Activated T-helper 17 cell treated with anti-CD3 and anti-CD28 coated beads, Interleukin-2, amount 50 U/mL, for 72 hours (primary cell): ENCODE results near the gene HTR3E. TPM values are rescaled to one million over a fixed set of nuclear protein-coding genes. Genes with fewer than 3 reads are reported as not detected.

Source experiments
- ATAC-seq: fragments of 150-1000 bp; cut with Tn5 transposase; replicated peaks from 2 replicates; pipeline ENCODE4 v1.10.0; 2021; ENCODE audit warnings: mild to moderate bottlenecking, moderate library complexity
- H3K27ac Mint-ChIP-seq: one replicate; pipeline ENCODE4 v1.8.0; 2022; ENCODE audit warnings: mixed read lengths
- H3K27me3 Mint-ChIP-seq: one replicate; pipeline ENCODE4 v1.8.0; 2022; ENCODE audit warnings: mixed read lengths
- H3K36me3 Mint-ChIP-seq: one replicate; pipeline ENCODE4 v1.8.0; 2022; ENCODE audit warnings: low read depth, mild to moderate bottlenecking, mixed read lengths
- H3K4me1 Mint-ChIP-seq: one replicate; pipeline ENCODE4 v1.8.0; 2022; ENCODE audit warnings: mixed read lengths
- H3K4me3 Mint-ChIP-seq: one replicate; pipeline ENCODE4 v1.8.0; 2022; ENCODE audit warnings: mild to moderate bottlenecking, mixed read lengths
- H3K9me3 Mint-ChIP-seq: one replicate; pipeline ENCODE4 v1.8.0; 2022; ENCODE audit warnings: mixed read lengths
- total RNA-seq, 2 donors: library from RNA; stranded (reverse); gene quantifications; one replicate each; pipeline ENCODE4 v1.2.3, GENCODE V29; 2022

HTR3E gene
- total RNA-seq, 2 donors from 2014 or later, result not detected

DNA sequence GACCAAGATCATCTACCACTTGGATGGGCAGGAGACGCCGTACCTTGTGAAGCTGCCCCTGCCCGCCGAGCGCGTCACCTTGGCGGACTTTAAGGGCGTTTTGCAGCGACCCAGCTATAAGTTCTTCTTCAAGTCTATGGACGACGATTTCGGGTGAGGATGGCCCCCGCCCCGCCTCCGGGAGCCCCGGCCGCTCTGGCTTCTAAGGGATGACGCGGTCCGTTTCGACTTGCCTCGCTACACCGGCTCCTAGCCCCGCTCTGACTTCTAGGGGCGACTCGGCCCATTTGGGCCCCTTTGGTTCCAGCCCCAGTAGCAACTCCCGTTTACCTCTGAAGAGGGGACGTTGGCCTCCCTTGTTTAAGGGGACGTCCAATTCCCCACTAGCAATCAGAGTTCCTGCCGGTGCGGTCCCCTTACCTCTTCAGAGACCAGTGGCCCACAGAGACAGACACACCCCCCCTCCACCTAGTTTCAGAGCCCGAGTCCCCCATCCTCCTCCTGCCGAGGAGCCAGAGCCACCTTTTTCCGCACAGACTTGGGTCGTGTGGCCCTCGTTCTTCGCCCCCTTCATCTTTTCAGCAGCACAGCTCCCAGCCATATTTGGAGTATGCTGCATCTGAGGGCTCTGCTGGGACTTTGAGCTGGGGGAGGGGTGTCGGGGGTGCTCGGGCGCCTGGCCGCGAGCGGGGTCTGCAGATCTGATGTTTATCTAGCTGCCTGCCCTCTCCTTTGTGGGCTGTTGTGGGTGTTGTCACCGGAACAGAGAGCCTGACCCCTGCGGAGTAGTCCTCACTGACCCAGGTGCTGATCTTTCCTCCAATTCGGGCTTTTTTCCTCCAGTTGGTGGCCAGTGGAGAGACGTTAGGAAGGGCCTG lies 59.0 kb downstream of the HTR3E start:
- peak overlapping the region; percentile 92 for H3K27ac Mint-ChIP-seq
- H3K4me3 Mint-ChIP-seq, result peak overlapping the region; percentile 94
- no peaks in the 10 kb centered on the region for H3K9me3 Mint-ChIP-seq
- peak; percentile 78 for ATAC-seq
- H3K27me3 Mint-ChIP-seq, result no peaks in the 10 kb centered on the region
- H3K36me3 Mint-ChIP-seq, result peaks cover 5% of the 10 kb centered on the region
- H3K4me1 Mint-ChIP-seq, result peaks cover 11% of the 10 kb centered on the region

DNA sequence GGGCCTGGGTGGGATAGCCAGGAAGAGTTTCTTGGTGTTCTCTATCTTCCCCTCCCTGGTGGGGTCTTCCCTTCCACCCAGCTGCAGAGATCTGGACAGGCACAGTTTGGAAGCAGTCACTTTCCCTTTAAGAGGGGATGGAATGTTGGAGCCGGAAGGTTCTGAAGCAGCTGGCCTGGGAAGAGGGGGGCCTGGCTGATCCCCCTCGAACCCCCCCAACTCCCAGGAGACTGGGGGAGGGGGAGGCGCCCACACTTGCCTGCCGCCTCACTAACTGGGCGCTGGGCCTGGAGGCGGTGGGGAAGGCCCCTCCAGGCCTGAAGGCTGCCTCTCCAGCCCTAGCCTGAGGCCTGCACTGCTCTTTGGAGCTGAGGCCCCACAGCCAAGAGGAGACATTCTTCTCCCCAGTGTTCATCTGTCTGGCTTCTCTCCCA lies 59.7 kb downstream of the HTR3E start:
- peak overlapping the region; percentile 92 for H3K27ac Mint-ChIP-seq
- H3K4me1 Mint-ChIP-seq, result peaks cover 14% of the 10 kb centered on the region
- no peak for ATAC-seq
- H3K27me3 Mint-ChIP-seq, result no peaks in the 10 kb centered on the region
- no peaks in the 10 kb centered on the region for H3K9me3 Mint-ChIP-seq
- H3K4me3 Mint-ChIP-seq, result peak overlapping the region; percentile 94
- H3K36me3 Mint-ChIP-seq, result peaks cover 8% of the 10 kb centered on the region

Other genes starting within 250 kb of the HTR3E start
- gene PARL, start 212.2 kb upstream of the HTR3E start, total RNA-seq, result 10 to 100 TPM; 78.9 to 97.6 TPM
- gene ABCC5, start 79.2 kb upstream of the HTR3E start, total RNA-seq, result 10 to 100 TPM in 1 of 2 donors, 1 to 10 TPM in 1; 9.1 to 14.8 TPM
- gene HTR3D, start 65.3 kb upstream of the HTR3E start, total RNA-seq, result not detected
- gene HTR3C, start 44.0 kb upstream of the HTR3E start, total RNA-seq, result not detected
- 10 to 100 TPM; 48.7 to 64.6 TPM for gene EIF2B5, start 38.3 kb downstream of the HTR3E start, total RNA-seq
- 10 to 100 TPM; 40.3 to 42.5 TPM for gene DVL3, start 58.3 kb downstream of the HTR3E start, total RNA-seq
- gene AP2M1, start 77.8 kb downstream of the HTR3E start, total RNA-seq, result 100 to 1,000 TPM; 206 to 244 TPM
- gene ABCF3, start 89.1 kb downstream of the HTR3E start, total RNA-seq, result 10 to 100 TPM; 75.5 to 93.5 TPM
- not detected for gene VWA5B2, start 132.5 kb downstream of the HTR3E start, total RNA-seq
- gene ALG3, start 151.9 kb downstream of the HTR3E start, total RNA-seq, result 10 to 100 TPM; 33.4 to 49.9 TPM
- 10 to 100 TPM in 1 of 2 donors, 1 to 10 TPM in 1; 8.0 to 13.6 TPM for gene EEF1AKMT4, start 152.6 kb downstream of the HTR3E start, total RNA-seq
- 1 to 10 TPM in 1 of 2 donors, under 1 TPM in 1; 0.64 to 1.2 TPM for gene CAMK2N2, start 164.5 kb downstream of the HTR3E start, total RNA-seq
- not detected for gene ECE2, start 179.0 kb downstream of the HTR3E start, total RNA-seq
- 100 to 1,000 TPM; 143 to 311 TPM for gene PSMD2, start 202.2 kb downstream of the HTR3E start, total RNA-seq
- 100 to 1,000 TPM; 242 to 551 TPM for gene EIF4G1, start 217.5 kb downstream of the HTR3E start, total RNA-seq
- gene FAM131A, start 240.5 kb downstream of the HTR3E start, total RNA-seq, result 1 to 10 TPM; 2.5 to 6.7 TPM